ENCODE measurements around the gene MNS1. TPM values are rescaled to one million over a fixed set of nuclear protein-coding genes. Genes with fewer than 3 reads are reported as not detected.
"Not testable (repeated sequence)": the region's sequence is repeated elsewhere in the genome, so short reads cannot be mapped to it uniquely, and the experiment has no call there.

MNS1 gene
- total RNA-seq, 1 donor from 2014 or later, result 4.4 TPM

DNA sequence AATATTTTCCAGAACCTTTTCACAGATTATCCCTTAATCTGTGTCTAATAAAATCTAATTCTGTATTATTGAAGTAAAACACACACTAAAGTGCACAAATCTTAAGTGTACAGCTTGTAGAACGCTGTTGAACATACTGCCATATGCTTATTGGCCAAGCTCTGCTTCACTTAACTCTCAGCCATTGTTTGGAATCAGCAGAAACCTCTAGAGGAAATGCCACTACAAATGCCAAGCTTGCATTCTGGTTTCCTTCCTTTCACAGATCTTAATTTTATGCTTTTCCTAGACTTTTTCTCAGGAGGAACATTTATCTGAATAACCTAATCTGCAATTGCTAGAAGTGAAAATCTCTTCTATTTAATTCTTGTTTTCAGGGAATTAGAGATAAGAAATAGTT is 10.1 kb downstream of the MNS1 start:
- DNase-seq, result no peak

DNA sequence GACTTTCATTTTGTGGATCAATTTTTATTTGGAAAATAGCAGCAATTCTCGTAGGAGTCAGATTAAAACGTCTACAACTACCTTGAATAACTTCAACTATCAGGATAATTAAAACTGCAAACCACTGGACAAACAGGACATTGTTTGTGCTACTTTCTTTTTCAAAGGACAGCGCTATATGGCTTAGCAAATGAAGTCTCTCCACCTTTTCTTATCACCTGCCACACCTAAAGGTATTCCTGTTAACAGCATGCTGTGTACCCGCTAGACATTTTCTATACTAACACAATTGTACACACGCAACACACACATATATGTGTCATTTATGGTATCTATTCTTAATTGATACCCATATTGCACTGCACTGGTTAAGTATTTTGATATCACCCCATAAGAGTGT is 19.2 kb downstream of the MNS1 start:
- no peak for DNase-seq

DNA sequence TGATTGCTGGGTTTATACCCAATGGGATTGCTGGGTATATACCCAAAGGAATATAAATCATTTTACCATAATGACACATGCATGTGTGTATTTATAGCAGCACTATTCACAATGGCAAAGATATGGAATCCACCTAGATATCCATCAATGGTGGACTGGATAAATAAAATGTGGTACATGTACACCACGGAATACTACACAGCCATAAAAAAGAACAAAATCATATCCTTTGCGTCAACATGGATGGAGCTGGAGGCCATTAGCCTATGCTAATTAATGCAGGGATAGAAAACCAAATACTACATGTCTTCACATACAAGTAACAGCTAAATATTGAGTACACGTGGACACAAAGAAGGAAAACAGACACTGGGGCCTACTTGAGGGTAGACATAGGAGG is 22.6 kb downstream of the MNS1 start:
- no peak for DNase-seq

DNA sequence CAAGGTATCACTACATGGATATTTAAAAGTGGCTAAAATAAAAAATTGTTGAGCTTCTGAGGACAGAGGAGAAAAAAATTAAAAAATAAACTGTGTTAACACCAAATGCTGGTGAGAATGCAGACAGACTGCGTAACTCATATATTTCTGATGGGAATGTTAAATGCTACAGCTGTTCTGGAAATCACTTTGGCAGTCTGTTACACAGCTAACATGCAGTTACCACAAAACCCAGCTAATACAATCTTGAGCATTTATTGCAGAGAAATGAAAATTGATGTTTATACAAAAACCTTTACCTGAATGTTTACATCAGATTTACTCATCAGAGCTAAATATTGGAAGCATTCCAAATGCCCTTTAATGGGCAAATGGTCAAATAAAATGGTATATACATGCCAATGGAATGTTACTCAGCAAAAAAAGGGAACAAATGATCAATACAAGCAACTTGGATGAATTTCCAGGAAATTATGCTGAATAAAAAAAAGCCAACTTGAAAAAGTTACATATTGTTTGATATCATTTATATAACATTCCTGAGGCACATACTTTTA is 24.6 kb downstream of the MNS1 start:
- no peak for DNase-seq

DNA sequence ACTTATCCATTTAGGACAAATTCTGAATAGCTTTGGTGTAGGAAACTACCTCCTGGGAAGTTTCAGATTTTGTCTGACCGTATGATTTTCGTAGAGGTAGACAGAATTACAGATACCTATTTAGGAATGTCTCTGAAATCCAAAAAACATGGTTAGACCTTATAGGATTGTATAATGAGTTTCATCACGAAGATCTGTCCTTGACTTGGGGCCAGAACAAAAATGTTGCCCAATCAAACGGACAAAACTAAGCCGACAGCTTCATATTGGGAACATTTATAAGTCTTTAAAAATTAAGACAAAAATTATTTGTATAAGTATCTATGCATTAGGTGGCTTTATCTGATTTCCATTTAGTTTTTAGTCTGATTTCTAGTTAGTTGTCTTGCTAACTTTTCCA is 32.6 kb downstream of the MNS1 start:
- DNase-seq, result no peak

DNA sequence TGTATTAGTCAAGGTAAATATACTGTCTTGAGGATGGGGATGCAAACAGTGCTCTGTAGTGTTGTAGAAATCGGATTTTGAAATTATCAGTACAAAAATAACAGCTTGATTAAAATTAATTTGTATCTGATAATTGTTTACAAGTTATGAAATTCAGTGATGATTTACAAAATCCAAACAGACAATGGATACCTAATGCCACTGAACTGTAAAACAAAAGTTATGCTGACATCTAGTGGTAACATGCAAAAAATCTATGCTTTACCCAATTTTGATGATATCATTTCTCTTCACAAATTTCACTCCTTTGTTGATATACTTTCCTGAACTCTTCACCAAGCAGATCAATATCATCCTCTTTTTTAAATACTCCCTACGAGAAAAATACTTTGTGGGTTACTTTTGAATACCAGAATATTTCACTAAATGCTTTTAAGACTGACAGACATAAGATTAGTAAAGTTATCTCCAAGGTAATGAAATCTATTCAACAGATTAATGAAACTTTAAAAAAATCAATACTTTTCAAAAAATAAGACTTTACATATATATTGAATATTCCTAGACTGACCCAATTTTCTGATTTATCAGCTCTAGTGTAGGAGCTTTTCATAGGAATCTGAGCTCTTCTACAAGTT is 36.0 kb downstream of the MNS1 start:
- peak; percentile 15 for DNase-seq

DNA sequence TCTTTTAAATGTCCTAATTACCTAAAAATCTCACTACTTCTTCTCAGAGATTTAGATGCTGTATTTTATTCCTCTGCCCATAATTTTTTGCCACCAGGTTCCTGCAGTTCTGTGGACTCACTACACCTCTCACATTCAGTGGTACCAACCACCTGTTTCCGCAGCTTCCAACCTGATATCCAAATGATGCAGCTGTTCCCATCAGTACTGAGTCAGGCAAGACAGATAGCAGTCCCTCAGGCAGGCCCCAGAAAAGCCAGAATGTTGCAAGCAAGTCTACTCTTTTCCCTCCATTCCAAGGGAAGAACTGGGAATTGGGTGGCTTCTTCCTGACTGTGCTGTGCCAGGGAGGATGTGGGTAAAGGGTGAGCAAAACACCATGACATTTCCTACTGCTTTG is 39.0 kb downstream of the MNS1 start:
- no peak for DNase-seq

DNA sequence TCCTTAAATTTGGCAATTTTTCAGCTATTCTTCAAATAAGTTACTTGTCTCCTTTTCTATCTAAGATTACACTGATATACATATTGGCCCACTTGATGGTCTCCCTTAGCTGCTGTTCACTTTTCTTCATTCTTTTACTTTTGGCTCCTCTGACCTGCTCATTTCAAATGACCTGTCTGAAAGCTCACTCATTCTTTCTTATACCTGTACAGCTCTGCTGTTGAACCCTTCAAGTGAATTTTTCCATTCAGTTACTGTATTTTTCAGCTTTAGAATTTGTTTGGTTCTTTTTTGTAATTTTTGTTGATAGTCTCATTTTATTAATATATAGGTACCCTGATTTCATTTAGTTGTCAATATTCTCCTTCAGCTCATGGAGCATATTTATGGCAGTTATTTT is 39.7 kb downstream of the MNS1 start:
- no peak for DNase-seq

DNA sequence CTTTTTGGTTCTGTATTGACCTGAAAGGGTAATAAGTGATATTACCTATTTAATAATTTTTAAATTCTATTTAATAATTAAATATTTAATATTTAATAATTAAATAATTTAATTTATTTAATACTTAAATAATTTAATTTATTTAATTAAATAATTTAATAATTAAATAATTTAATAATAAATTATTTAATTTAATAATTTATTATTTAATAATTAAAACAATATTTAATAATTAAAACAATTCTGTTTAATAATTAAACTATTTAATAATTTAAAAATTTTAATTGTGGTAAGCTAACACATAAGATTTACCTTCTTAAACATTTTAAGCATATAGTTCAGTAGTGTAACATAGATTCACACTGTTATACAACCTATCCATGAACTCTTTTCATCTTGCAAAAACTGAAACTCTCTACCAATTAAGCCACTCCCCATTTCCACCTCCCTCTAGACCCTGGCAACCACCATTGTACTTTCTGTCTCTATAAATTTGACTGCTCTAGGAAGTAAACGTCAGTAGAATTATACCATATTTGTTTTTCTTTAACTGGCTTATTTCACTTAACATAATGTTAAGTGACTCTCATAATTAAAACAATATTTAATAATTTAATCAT is 51.7 kb downstream of the MNS1 start:
- DNase-seq, result not testable (repeated sequence)

DNA sequence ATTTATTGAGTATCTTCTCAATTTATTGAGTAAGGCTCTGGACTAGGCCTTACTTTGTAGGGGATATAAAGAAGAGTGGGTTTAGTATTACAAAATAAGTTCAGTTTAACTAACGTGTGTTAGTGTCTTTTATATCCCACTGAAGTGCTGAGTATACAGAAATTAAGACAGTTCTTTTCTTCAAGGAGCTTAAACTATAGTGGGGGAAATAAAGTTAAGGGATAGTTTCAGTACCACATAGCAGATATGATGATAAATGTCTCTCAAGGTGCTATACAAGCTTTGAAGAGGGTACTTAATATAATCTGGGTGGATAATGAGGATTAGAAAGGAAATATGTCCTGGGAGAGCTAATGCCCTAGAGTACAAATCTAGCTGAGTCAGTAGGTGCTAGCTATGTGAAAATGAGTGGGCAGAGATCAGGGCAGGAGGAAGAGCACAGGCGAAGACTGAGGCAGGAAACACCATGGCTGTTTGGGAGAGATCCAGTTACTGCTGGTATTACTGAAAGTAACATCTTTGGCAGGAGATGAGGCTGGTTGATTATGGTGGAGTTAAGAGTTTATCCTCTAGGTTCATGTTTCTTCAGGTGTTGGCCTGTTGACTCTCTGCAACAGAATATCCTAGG is 53.7 kb downstream of the MNS1 start:
- DNase-seq, result no peak

DNA sequence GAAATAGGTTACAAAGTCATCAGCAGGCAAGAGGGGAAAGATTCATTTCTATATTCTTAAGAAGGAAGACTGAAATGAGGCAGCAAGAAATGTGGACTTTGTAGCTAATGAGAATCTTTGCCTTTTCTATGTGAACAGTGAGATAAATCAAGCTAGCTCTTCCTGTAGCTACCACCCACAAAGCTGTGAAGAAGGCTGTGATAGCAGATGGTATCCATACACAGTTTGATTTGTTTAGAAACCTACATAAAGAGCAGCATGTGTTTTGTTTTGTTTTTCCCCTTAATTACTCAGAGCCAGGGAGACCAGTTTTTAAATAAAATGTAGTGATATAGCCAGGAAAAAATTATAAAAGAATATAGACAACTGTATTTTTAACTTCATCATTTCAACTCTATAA is 54.2 kb downstream of the MNS1 start:
- peak; percentile 10 for DNase-seq

DNA sequence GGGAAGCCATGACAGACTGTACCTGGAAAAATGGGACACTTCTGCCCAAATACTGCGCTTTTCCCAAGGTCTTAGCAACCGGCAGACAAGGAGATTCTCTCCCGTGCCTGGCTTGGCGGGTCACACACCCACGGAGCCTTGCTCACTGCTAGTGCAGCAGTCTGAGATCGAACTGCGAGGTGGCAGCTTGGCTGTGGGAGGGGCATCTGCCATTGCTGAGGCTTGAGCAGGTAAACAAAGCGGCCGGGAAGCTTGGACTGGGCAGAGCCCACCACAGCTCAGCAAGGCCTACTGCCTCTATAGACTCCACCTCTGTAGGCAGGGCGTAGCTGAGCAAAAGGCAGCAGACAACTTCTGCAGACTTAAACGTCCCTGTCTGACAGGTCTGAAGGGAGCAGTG is 65.7 kb downstream of the MNS1 start:
- not testable (repeated sequence) for DNase-seq

DNA sequence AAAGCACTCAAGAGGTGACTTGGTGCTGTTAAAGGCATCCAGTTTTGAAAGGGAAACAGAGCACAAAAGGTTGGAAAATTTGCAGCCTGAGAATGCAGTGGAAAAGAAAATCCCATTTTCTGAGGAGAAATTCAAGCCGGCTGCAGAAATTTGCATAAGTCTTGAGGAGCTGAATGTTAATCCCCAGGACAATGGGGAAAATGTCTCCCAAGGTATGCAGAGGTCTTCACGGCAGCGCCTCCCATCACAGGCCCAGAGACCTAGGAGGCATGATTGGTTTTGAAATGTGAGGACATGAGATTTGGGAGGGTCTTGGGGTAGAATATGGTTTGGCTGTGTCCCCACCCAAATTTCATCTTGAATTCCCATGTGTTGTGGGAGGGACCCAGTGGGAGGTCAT is 67.6 kb downstream of the MNS1 start:
- DNase-seq, result not testable (repeated sequence)

DNA sequence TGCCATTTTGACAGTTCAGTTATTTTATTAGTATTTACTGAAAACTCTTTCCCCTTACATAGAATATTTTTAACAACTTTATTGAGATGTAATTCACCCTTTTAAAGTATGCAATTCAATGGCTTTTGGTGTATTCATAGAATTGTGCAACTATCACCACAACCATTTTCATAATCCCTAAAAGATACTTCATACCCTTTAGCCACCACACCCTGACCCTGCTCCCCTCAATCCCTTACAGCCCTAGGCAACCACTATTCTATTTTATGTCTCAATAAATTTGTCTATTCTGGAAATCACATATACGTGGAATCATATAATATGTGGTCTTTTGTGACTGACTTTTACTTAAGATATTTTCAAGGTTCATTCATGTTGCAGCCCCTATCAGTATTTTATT is 70.0 kb downstream of the MNS1 start:
- DNase-seq, result no peak

DNA sequence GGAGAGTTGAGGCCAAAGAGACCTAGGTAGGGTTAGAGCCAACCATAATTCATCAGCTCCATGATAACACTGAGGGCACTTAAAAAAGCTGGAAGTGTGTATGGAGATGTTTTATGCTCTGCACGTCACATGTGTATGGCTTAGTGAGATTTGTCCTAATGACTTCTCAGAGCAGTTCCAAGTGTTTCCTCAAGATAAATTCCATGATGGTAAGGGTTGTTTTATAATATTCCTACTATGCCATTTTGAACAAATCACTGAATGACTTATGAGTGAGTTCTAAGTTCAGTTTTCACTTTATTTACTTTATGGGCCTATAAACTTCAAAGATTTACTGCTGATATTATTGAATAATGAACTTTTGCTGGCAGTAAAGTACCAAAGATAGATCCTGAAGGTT is 71.7 kb downstream of the MNS1 start:
- no peak for DNase-seq

DNA sequence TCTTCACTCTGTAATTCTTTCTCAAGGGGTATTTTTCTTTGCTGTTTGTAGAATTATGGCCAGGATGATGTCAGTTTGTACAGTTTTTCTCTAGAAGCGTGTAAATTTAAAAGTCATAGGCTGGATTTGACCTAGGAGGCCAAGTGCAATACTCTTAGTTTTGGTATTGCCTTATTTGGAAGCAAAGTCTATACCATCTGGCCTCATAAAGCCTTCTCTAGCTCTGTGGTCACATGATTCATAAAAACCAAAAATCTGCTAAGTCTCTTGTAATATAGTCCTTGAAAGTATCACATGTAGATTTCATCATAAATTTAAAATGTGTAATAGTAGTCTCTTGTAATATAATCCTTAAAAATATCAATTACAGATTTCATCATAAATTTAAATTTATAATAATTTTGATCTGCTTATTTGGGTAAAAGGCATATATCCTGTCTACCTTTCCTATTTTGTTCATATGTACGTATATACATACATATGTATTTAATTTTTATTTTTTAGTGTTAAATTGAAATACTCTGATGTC is 74.1 kb downstream of the MNS1 start:
- DNase-seq, result no peak

DNA sequence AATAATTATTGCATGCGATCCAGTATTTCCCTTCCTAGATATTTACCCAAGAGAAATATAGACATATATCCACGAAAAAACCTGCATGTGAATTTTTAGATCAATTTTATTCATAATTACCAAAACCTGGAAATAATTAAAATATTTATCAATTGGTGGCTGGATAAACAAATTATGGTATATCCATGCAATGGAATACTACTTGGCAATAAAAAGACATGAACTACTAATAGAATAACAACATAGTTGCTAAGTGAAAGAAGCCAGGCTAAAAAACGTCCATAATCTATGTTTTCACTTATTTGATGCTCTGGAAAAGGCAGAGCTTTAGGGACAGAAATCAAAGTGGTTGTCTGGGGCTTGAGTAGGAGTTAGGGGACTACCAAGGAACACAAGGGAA is 79.0 kb downstream of the MNS1 start:
- no peak for DNase-seq

DNA sequence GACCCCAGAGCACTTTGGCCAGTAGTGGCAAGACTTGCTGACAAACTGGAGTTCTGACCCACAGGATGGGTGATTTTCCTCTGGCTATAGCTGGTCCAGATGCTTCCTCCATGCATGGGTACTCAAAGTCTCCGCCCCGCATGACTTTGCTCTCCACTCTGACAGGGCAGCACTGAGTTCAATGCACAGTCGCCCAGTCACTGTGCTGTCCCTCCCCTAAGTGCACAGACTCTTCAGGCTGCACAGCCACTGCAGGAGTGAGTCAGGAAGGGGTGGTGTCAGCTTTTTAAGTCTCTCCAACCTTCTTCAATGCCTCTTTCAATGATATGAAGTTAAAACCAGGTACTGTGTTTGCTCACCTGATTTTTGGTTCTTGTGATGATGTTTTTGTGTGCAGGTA is 81.9 kb downstream of the MNS1 start:
- DNase-seq, result no peak

Other genes with a start within 250 kb of the MNS1 start
- 10.1 TPM for gene RFX7, start 221.3 kb downstream of the MNS1 start, total RNA-seq
- gene TEX9, start 99.7 kb downstream of the MNS1 start, total RNA-seq, result 12.2 TPM